Suprapubic skin (tissue), 3 donors: ENCODE results near the gene BPIFA2.

Source experiments
- POLR2A ChIP-seq, 2 donors: fragments of 450-650 bp; IDR thresholded peaks; one replicate each; pipeline ENCODE4 v1.6.1; 2017; ENCODE audit warnings: antibody characterized with exemption in 2 of 2, mild to moderate bottlenecking in 2 of 2, moderate library complexity in 2 of 2
- TF ChIP-seq, protein P1 (sequence below), 2 donors: fragments of 200-600 bp in 1 of 2; fragments of 450-650 bp in 1 of 2; sonication (generic) in 1 of 2; IDR thresholded peaks; one replicate each; pipeline ENCODE4 v1.5.1; 2016 to 2019; ENCODE audit warnings: antibody characterized with exemption in 2 of 2, mild to moderate bottlenecking in 1 of 2, moderate library complexity in 1 of 2

DNA sequence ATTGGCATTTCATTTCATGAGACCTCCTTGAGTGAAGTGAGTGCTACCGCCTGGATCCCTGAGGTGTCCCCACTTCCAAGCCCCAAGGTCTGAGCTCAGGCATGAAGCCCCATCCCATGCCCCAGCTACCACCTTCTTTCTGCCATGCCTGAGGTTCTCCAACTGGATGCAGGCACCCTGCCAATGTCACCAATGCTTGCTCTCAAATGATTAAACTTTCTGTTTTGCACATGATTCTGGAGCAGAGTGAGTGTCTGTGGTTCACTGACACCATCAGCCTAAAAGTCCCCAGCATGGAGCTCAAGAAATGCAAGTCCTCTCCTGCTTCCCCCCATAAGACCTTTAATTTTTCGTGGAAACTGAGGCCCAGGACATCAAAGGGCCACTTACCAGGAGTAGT, 43.7 kb upstream of the BPIFA2 start:
- no peak for TF ChIP-seq POLR2A (IDR thresholded peaks at IDR 0.05)
- TF ChIP-seq, protein P1, sequence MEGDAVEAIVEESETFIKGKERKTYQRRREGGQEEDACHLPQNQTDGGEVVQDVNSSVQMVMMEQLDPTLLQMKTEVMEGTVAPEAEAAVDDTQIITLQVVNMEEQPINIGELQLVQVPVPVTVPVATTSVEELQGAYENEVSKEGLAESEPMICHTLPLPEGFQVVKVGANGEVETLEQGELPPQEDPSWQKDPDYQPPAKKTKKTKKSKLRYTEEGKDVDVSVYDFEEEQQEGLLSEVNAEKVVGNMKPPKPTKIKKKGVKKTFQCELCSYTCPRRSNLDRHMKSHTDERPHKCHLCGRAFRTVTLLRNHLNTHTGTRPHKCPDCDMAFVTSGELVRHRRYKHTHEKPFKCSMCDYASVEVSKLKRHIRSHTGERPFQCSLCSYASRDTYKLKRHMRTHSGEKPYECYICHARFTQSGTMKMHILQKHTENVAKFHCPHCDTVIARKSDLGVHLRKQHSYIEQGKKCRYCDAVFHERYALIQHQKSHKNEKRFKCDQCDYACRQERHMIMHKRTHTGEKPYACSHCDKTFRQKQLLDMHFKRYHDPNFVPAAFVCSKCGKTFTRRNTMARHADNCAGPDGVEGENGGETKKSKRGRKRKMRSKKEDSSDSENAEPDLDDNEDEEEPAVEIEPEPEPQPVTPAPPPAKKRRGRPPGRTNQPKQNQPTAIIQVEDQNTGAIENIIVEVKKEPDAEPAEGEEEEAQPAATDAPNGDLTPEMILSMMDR (IDR thresholded peaks at IDR 0.05) = no peak
